MCF 10A (cell line): ENCODE measurements around the gene MLLT10. TPM values are rescaled to one million over a fixed set of nuclear protein-coding genes. Genes with fewer than 3 reads are reported as not detected.

Experiments
- BruUV-seq: library from RNA; stranded (reverse); fragments of 400-500 nt; replicated peaks from 2 replicates; lab custom pipeline; 2021; lab: Mats Ljungman, UMichigan
- CTCF ChIA-PET: fragments of 300-600 bp; sonication (Branson Sonifier 250); formaldehyde crosslinking; extraction: SDS; loops from one replicate; lab custom pipeline; 2021; ENCODE audit warnings: antibody characterized with exemption, inconsistent platforms; lab: Yijun Ruan, JAX
- POLR2A ChIA-PET: fragments of 300-600, 350-650 bp; sonication (Branson Sonifier 250); formaldehyde crosslinking; extraction: SDS; loops from one replicate; lab custom pipeline; 2020; ENCODE audit warnings: antibody characterized with exemption, inconsistent platforms; lab: Yijun Ruan, JAX
- DNase-seq: peaks from one replicate; pipeline ENCODE4 v3.0.0-alpha.2; 2018; ENCODE audit not compliant: unreplicated experiment
- H3K27ac Mint-ChIP-seq: one replicate; pipeline ENCODE4 v1.8.0; 2022; ENCODE audit warnings: mild to moderate bottlenecking, low read depth, mixed read lengths; ENCODE audit not compliant: unreplicated experiment
- H3K27me3 Mint-ChIP-seq: one replicate; pipeline ENCODE4 v1.8.0; 2022; ENCODE audit warnings: mixed read lengths; ENCODE audit not compliant: insufficient read depth, unreplicated experiment
- H3K36me3 Mint-ChIP-seq: one replicate; pipeline ENCODE4 v1.8.0; 2022; ENCODE audit warnings: mild to moderate bottlenecking, moderate library complexity, mixed read lengths; ENCODE audit not compliant: insufficient read depth, unreplicated experiment
- H3K4me1 Mint-ChIP-seq: one replicate; pipeline ENCODE4 v1.8.0; 2022; ENCODE audit warnings: mixed read lengths; ENCODE audit not compliant: insufficient read depth, unreplicated experiment
- H3K4me3 Mint-ChIP-seq: one replicate; pipeline ENCODE4 v1.8.0; 2022; ENCODE audit warnings: mild to moderate bottlenecking, moderate library complexity, mixed read lengths; ENCODE audit not compliant: unreplicated experiment
- H3K9me3 Mint-ChIP-seq: one replicate; pipeline ENCODE4 v1.8.0; 2022; ENCODE audit warnings: mixed read lengths; ENCODE audit not compliant: unreplicated experiment
- intact Hi-C: fragments of 100-400 bp; cut with micrococcal nuclease; formaldehyde crosslinking; loops from 2 replicates; pipeline ENCODE4 v1.14.1; 2022
- total RNA-seq: library from RNA; stranded (reverse); gene quantifications from 2 replicates; pipeline ENCODE4 v1.2.3, GENCODE V29; 2022
- TF ChIP-seq, protein P1 (sequence below): fragments of 200-600 bp; IDR thresholded peaks from one replicate; pipeline ENCODE4 v1.8.0; 2022; ENCODE audit warnings: antibody characterized with exemption, mild to moderate bottlenecking; ENCODE audit not compliant: unreplicated experiment

MLLT10 gene
- total RNA-seq, 1 experiment from 2014 or later: 47.5 TPM

DNA sequence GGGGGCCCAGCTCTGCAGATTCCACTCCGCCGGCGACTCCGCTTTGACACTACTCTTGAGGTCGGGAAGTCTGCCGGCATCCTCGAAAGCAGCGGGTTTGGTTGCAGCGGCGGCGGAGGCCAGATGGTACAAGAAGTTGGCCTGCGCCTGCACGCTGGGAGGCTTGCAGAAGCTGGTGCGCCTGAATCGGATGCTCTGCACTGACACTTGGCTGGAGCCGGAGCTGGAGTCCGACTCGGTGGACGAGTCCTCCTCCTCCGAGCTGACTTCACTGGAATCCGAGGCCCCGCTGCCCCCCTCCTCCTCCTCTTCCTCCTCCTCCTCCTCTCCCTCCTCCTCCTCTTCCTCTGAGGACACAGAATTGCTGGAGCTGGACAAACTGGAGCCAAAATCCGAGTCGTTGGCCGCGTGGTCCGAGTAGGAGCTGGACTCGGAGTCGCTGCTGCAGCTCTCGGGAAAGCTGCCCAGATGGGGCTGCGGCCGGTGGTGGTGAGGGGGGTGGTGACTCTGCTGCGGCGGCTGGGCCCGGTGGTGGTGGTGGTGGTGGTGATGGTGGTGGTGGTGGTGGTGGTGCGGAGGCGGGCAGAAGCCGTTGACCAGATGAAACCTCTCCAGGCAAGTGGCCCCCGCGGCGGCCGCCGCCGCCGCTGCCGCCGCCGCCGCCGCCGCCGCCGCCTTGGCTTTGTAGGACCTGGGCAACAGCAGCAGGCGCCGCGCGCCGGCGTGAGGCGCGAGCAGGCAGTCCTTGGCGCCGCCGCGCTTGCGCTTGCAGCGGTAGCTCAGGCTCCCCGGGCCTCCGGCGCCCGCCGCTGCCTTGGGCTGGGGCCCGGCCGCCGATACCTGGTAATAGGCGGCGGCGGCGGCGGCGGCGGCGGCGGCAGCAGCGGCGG lies 17.5 kb upstream of the MLLT10 start:
- BruUV-seq: no TSS peak
- ChIA-PET CTCF (interaction anchor here (0.7 to 1.9 kb wide), 5 partner anchors 20 to 237 kb away, joined by 3 to 11 read pairs (median 6); no protein-coding TSS in a partner anchor), POLR2A (interaction anchor here (0.6 to 3.0 kb wide), 9 partner anchors 10 to 681 kb away, joined by 3 to 33 read pairs (median 6); partner anchors contain the start of genes MLLT10 and SKIDA1)
- peaks cover 6% of the 10 kb centered on the region for H3K36me3 Mint-ChIP-seq
- H3K9me3 Mint-ChIP-seq: no peaks in the 10 kb centered on the region
- intact Hi-C loops: loop anchor here (2.0 kb wide), 1 partner anchor 20 kb away; no protein-coding TSS in a partner anchor
- H3K4me1 Mint-ChIP-seq: peaks cover 18% of the 10 kb centered on the region
- TF ChIP-seq, protein P1, sequence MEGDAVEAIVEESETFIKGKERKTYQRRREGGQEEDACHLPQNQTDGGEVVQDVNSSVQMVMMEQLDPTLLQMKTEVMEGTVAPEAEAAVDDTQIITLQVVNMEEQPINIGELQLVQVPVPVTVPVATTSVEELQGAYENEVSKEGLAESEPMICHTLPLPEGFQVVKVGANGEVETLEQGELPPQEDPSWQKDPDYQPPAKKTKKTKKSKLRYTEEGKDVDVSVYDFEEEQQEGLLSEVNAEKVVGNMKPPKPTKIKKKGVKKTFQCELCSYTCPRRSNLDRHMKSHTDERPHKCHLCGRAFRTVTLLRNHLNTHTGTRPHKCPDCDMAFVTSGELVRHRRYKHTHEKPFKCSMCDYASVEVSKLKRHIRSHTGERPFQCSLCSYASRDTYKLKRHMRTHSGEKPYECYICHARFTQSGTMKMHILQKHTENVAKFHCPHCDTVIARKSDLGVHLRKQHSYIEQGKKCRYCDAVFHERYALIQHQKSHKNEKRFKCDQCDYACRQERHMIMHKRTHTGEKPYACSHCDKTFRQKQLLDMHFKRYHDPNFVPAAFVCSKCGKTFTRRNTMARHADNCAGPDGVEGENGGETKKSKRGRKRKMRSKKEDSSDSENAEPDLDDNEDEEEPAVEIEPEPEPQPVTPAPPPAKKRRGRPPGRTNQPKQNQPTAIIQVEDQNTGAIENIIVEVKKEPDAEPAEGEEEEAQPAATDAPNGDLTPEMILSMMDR: no peak
- H3K27me3 Mint-ChIP-seq: no peaks in the 10 kb centered on the region
- H3K27ac Mint-ChIP-seq: no peak overlapping the region
- H3K4me3 Mint-ChIP-seq: peak overlapping the region; percentile 85
- DNase-seq: peak; percentile 50

DNA sequence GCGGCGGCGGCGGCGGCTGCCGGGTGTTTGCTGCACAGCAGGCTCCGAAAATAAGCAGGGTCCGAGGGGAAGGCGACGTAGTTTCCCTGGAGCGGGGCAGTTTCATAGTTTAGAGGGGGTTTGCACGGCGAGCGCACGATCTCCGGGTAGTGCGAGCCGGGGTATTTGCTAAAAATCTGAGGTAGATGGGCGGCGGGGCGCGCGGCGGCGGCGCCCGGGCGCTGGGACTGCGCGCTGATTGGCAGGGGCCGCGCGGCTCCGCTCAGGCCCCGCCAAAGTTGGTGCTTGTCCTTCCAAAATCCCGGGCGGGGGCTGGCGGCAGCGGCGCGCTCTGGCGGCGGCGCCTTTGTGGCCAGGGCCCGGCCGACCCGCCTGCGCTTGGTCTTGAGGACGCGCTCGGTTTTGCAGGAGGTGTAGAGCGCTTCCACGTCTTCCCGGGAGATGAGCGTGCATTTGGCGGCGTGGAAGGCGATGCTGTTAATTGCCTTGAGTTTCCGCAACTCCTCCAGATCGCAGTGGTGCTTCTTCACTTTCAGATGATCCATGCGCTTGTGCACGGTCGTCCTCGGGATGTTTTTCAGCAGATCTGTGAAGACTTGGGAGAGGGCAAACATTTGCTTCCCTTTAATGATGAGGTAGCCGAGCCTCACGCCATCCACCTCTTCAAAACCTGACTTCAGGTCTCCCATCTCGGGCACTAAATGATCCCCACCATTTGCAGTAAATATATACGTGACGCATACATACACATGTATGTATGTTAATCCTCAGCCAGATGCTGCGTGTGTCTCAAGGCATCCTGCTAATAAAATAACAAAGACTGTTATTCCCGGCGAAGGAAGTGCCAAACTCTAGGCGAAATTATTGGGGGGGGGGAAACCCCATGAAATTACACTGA lies 16.6 kb upstream of the MLLT10 start:
- Mint-ChIP-seq H3K9me3 (no peaks in the 10 kb centered on the region), H3K27me3 (no peaks in the 10 kb centered on the region), H3K27ac (peak overlapping the region; percentile 75), H3K4me3 (peak overlapping the region; percentile 85), H3K36me3 (peaks cover 6% of the 10 kb centered on the region), H3K4me1 (peaks cover 18% of the 10 kb centered on the region)
- intact Hi-C loops: loop anchor here (2.0 kb wide), 1 partner anchor 21 kb away; no protein-coding TSS in a partner anchor
- ChIA-PET POLR2A (interaction anchor here (1.0 to 3.0 kb wide), 11 partner anchors 9 to 21 kb away, joined by 3 to 33 read pairs (median 7); partner anchors contain the start of genes MLLT10 and SKIDA1), CTCF (interaction anchor here (0.7 to 1.5 kb wide), 6 partner anchors 10 to 239 kb away, joined by 3 to 11 read pairs (median 4); no protein-coding TSS in a partner anchor)
- DNase-seq: peak; percentile 64
- no TSS peak for BruUV-seq
- TF ChIP-seq, protein P1: no peak

DNA sequence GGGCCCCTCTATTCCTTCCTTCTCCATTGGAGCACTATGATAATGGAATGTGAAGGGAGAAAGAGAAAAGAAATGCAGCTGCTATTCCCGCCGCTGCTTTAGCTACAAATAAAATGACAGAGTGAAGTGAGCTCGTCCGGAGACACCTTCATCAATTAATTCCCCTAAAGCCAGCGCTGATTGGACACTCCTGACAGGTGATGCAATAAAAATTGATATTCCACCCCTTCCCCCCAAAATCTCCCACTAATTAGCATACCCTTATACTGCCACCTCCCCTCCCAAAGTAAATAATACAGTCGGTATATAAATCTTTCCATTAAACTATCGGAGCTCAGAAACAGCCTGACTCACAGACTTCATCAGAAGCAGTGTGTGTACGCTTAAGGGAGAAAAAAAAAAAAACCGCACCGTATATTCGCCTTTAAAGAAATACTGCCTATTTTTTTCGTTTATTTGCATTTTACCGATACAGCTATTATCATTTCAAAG lies 15.8 kb upstream of the MLLT10 start:
- peaks cover 18% of the 10 kb centered on the region for H3K4me1 Mint-ChIP-seq
- intact Hi-C loops: no loop called here
- ChIA-PET CTCF (interaction anchor here (0.6 to 1.2 kb wide), 5 partner anchors 9 to 515 kb away, joined by 3 to 5 read pairs (median 4); no protein-coding TSS in a partner anchor), POLR2A (interaction anchor here (0.6 to 1.5 kb wide), 8 partner anchors 9 to 712 kb away, joined by 3 to 12 read pairs (median 5); no protein-coding TSS in a partner anchor)
- peak overlapping the region; percentile 85 for H3K4me3 Mint-ChIP-seq
- no peak for DNase-seq
- H3K27me3 Mint-ChIP-seq: no peaks in the 10 kb centered on the region
- BruUV-seq: no TSS peak
- peaks cover 6% of the 10 kb centered on the region for H3K36me3 Mint-ChIP-seq
- TF ChIP-seq, protein P1: no peak
- H3K27ac Mint-ChIP-seq: peak overlapping the region; percentile 75
- H3K9me3 Mint-ChIP-seq: no peaks in the 10 kb centered on the region
